ENCODE results near the gene RTCA.

The RTCA gene

DNA sequence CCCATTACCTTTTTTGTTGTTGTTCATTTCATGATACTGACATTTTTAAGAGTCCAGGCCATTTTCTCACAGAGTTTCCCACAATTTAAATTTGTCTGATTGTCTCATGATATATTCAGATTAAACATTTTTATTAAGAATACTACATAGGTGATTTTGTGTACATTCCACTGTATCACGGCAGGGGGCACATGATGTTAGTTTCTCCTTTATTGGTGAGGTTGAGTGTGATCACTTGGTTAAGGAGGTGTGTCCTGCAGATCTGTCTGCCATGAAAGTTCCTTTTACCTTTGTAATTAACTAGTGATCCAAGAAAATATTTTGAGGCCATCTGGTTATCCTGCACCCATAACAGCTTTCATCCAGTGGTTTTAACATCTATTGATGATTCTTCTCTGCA lies 11.8 kb downstream of the RTCA start:
- peak; percentile 52 for DNase-seq (ENCODE audit: low read depth)
- no peak overlapping the region for H3K4me3 ChIP-seq (ENCODE audit: low read depth, low read length)
- TF ChIP-seq, protein P1, sequence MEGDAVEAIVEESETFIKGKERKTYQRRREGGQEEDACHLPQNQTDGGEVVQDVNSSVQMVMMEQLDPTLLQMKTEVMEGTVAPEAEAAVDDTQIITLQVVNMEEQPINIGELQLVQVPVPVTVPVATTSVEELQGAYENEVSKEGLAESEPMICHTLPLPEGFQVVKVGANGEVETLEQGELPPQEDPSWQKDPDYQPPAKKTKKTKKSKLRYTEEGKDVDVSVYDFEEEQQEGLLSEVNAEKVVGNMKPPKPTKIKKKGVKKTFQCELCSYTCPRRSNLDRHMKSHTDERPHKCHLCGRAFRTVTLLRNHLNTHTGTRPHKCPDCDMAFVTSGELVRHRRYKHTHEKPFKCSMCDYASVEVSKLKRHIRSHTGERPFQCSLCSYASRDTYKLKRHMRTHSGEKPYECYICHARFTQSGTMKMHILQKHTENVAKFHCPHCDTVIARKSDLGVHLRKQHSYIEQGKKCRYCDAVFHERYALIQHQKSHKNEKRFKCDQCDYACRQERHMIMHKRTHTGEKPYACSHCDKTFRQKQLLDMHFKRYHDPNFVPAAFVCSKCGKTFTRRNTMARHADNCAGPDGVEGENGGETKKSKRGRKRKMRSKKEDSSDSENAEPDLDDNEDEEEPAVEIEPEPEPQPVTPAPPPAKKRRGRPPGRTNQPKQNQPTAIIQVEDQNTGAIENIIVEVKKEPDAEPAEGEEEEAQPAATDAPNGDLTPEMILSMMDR (IDR thresholded peaks at IDR 0.05; ENCODE audit: insufficient read depth, low read depth, low read length, missing control alignments) = peak; percentile 2

DNA sequence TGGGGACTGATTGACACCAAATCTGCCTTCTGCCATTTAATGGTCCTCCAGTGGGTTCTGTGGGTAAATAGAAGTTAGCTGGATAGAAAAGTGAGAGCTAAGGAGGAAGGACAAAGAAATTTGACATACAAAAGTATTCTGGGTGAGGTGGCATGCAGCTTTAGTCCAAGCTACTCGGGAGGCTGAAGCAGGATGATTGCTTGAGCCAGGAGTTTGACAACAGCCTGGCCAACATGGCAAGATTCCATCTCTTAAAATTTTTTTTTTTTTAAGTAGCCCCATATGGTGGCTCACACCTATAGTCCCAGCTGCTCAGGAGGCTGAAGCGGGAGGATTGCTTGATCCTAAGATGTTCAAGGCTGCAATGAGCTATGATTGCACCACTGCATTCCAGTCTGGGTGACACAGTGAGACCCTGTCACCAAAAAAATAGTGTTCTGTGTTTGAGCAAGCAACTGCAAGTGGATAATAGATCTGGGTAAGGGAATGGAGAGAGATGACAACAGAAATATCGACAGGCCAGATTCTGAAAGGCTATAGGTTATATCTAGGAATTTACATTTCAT lies 13.4 kb downstream of the RTCA start:
- H3K4me3 ChIP-seq (ENCODE audit: low read depth, low read length) = no peak overlapping the region
- no peak for DNase-seq (ENCODE audit: low read depth)
- TF ChIP-seq, protein P1 (IDR thresholded peaks at IDR 0.05; ENCODE audit: insufficient read depth, low read depth, low read length, missing control alignments) = no peak

DNA sequence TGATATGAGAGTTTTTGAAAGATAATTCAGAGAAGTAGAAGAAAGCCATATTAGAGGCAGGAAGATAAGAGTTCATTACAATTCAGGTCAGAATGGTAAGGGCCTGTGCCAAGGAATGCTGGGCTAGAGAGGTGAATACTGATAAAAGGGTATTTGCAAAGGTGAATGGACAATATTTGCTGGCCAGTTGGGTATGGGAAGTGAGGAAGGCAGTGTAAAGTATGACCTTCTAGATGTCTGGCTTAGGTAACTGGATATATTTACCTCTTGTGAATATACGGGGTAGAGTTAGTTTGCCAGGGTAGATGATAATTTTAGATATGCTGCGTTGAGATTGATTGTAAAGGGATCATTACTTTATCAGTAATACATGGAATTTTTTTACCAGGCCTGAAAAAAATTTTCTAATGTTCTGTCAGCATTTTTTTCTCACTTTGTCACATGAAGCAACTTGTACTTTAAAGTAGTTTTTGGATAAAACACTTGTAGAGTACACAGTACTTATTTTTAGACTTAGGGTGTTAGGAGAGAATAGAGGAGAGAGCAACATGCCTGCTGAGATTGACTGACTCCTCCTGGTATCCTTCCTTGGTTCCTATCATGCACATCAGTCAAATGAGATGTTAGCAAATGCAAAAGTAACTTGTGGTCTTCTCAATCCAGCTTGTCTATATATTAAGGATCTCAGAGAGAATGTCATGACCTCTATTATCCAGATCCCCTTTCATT lies 14.1 kb downstream of the RTCA start:
- H3K4me3 ChIP-seq (ENCODE audit: low read depth, low read length) = no peak overlapping the region
- TF ChIP-seq, protein P1 (IDR thresholded peaks at IDR 0.05; ENCODE audit: insufficient read depth, low read depth, low read length, missing control alignments) = no peak
- DNase-seq (ENCODE audit: low read depth) = no peak

DNA sequence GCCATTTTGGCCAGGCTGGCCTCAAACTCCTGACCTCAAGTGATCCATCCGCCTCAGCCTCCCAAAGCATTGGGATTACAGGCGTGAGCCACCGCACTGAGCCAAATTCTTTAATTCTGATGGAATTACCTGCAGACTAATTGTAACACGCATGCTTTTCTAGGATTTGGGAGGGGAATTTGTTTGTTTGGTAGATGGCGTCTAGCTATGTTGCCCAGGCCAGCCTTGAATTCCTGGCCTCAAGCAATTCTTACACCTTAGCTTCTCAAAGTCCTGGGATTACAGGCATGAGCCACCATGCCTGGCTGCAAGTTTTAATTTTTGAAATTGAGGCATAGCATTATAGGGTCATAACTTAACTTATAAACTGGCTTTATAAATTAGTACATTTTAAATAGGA lies 18.6 kb downstream of the RTCA start:
- DNase-seq (ENCODE audit: low read depth) = no peak
- H3K4me3 ChIP-seq (ENCODE audit: low read depth, low read length) = no peak overlapping the region
- TF ChIP-seq, protein P1 (IDR thresholded peaks at IDR 0.05; ENCODE audit: insufficient read depth, low read depth, low read length, missing control alignments) = no peak

DNA sequence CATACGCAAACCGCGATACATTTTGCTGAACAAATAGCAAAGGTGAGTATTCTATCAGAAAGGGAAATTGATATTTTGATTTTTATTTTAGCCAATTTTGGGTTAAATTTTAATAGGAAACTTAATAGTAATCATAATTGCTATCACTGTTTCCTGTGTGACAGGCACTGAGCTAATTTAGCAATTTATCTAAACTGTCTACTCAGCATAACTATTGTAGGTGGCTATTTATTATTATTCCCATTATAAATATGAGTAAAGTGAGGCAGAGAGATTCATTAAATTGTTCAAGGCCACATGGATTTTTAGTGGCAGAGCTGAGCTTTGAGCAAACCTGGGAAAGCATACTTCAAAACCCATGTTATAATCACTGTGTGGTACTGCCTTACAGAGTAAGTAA lies 21.1 kb downstream of the RTCA start:
- H3K4me3 ChIP-seq (ENCODE audit: low read depth, low read length) = no peak overlapping the region
- DNase-seq (ENCODE audit: low read depth) = no peak
- TF ChIP-seq, protein P1 (IDR thresholded peaks at IDR 0.05; ENCODE audit: insufficient read depth, low read depth, low read length, missing control alignments) = no peak

DNA sequence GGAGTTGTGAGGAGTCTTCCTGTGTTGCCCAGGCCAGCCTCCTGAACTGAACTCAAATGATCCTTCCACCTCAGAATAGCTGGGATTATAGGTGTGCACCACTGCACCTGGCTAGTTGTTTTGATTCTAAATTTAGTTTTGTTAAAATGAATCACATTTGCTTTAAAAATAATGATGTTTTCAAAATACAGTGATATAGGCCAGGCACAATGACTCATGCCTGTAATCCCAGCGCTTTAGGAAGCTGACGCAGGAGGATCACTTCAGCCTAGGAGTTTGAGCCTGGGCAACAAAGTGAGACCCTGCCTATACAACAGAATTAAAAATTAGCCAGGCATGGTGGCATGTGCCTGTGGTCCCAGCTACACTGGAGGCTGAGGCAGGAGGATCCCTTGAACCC lies 24.3 kb downstream of the RTCA start:
- no peak for DNase-seq (ENCODE audit: low read depth)
- TF ChIP-seq, protein P1 (IDR thresholded peaks at IDR 0.05; ENCODE audit: insufficient read depth, low read depth, low read length, missing control alignments) = no peak
- H3K4me3 ChIP-seq (ENCODE audit: low read depth, low read length) = no peak overlapping the region

DNA sequence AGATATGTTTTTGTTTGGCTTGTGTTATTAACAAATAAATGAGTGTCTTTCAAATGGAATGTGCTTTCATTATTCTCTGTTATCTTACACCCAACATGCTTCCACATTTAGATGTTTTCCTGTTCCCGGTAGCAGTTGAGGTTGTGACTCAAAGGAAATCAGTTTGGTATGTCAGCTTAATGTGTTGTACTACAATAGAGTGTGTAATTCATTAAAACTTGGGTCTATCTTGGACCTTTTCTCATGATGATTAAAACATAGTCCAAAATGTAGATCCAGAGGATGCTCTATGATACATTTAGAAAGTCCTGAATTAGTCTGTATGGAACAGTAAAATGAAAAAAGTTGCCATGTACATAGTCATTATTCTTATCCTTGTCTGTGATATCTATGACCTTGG lies 26.7 kb downstream of the RTCA start:
- H3K4me3 ChIP-seq (ENCODE audit: low read depth, low read length) = no peak overlapping the region
- TF ChIP-seq, protein P1 (IDR thresholded peaks at IDR 0.05; ENCODE audit: insufficient read depth, low read depth, low read length, missing control alignments) = no peak
- DNase-seq (ENCODE audit: low read depth) = no peak
